Measurements from ENCODE around the gene SMAD5. TPM values are rescaled to one million over a fixed set of nuclear protein-coding genes. Genes with fewer than 3 reads are reported as not detected.

The SMAD5 gene
- total and polyA plus RNA-seq, 2 experiments from 2014 or later, result 37.5 to 56.6 TPM

- no peak for TF ChIP-seq ZNF462 (CRISPR knock-in tag; IDR thresholded peaks at IDR 0.05)
Observed at GRCh38 chr5:136228136-136228757, 95.6 kb downstream of the SMAD5 start (continued).

- ATAC-seq (peak; percentile 43; the same call in 2 of the 3 replicates), DNase-seq (ENCODE audit: low spot score) (peak; percentile 41)
- Histone ChIP-seq H3F3A (replicated peaks; ENCODE audit: low read depth) (no peaks in the 10 kb centered on the region), H3K36me3 (ENCODE audit: insufficient read depth) (no peaks in the 10 kb centered on the region), H4K20me1 (replicated peaks; ENCODE audit: insufficient read depth) (no peaks in the 10 kb centered on the region), H3K4me1 (ENCODE audit: insufficient read depth) (peaks cover 39% of the 10 kb centered on the region), H3K4me2 (peak overlapping the region; percentile 53), H3K4me3 (no peak overlapping the region), H3K79me2 (replicated peaks; ENCODE audit: insufficient read depth) (no peaks in the 10 kb centered on the region), H3K27ac (ENCODE audit: low read depth) (no peak overlapping the region), H3K27me3 (ENCODE audit: insufficient read depth) (no peaks in the 10 kb centered on the region), H3K9me2 (ENCODE audit: insufficient read depth) (0 out of 2 replicates have a peak, but pooled peaks cover 7% of the 10 kb centered on the region), H2AFZ (no peak overlapping the region)
- H3K27me3 Mint-ChIP-seq (ENCODE audit: insufficient read depth, low read depth, poor library complexity), result peaks cover 4% of the 10 kb centered on the region
- peaks cover 43% of the 10 kb centered on the region for H3K4me1 Mint-ChIP-seq
- no peak overlapping the region for H3K4me3 Mint-ChIP-seq
- TF ChIP-seq NANOG (IDR thresholded peaks at IDR 0.05; ENCODE audit: borderline replicate concordance) (peak; percentile 20; the same call in 1 of the 2 replicates), ZNF114 (CRISPR knock-in tag; IDR thresholded peaks at IDR 0.05) (no peak)
- no peaks in the 10 kb centered on the region for H3K36me3 Mint-ChIP-seq (ENCODE audit: low read depth)
- H3K27ac Mint-ChIP-seq, result no peak overlapping the region
- no peaks in the 10 kb centered on the region for H3K9me3 Mint-ChIP-seq
Observed at GRCh38 chr5:136230176-136230575, 97.5 kb downstream of the SMAD5 start.

GRCh38 chr5:136232316-136232715 is 99.7 kb downstream of the SMAD5 start:
- Mint-ChIP-seq H3K9me3 (no peaks in the 10 kb centered on the region), H3K36me3 (ENCODE audit: low read depth) (no peaks in the 10 kb centered on the region), H3K27me3 (ENCODE audit: insufficient read depth, low read depth, poor library complexity) (peaks cover 4% of the 10 kb centered on the region), H3K4me3 (no peak overlapping the region), H3K4me1 (peaks cover 40% of the 10 kb centered on the region), H3K27ac (no peak overlapping the region)
- H3K4me3 ChIP-seq, result no peak overlapping the region
- no peak overlapping the region for H3K27ac ChIP-seq (ENCODE audit: low read depth)
- ATAC-seq (no peak), DNase-seq (ENCODE audit: low spot score) (no peak)
- no peaks in the 10 kb centered on the region for H3K27me3 ChIP-seq (ENCODE audit: insufficient read depth)
- H2AFZ ChIP-seq, result no peak overlapping the region
- peaks cover 35% of the 10 kb centered on the region for H3K4me1 ChIP-seq (ENCODE audit: insufficient read depth)
- H3K36me3 ChIP-seq (ENCODE audit: insufficient read depth), result no peaks in the 10 kb centered on the region
- H3K79me2 ChIP-seq (replicated peaks; ENCODE audit: insufficient read depth), result no peaks in the 10 kb centered on the region
- no peak for TF ChIP-seq CTCF (conservative IDR thresholded peaks at IDR 0.05; ENCODE audit: low read depth in 2 of 2)
- no peak for TF ChIP-seq STAT1 (IDR thresholded peaks at IDR 0.05; ENCODE audit: unreplicated experiment)
- TF ChIP-seq ZNF331 (CRISPR knock-in tag; IDR thresholded peaks at IDR 0.05; ENCODE audit: low read depth), result no peak
- TF ChIP-seq ETS1 (IDR thresholded peaks at IDR 0.05), result no peak
- 0 out of 2 replicates have a peak, but pooled peaks cover 7% of the 10 kb centered on the region for H3K9me2 ChIP-seq (ENCODE audit: insufficient read depth)
- H4K20me1 ChIP-seq (replicated peaks; ENCODE audit: insufficient read depth), result no peaks in the 10 kb centered on the region
- no peaks in the 10 kb centered on the region for H3F3A ChIP-seq (replicated peaks; ENCODE audit: low read depth)
- no peak overlapping the region for H3K4me2 ChIP-seq
